DMS114 treated with DMSO at 0.1 percent for 48 hours (cell line): ENCODE results near the gene SYDE2.
"Not testable (repeated sequence)": the region's sequence is repeated elsewhere in the genome, so short reads cannot be mapped to it uniquely, and the experiment has no call there.

Source experiments
- DNase-seq: peaks from one replicate; lab custom pipeline; 2025; ENCODE audit not compliant: unreplicated experiment; lab: John Stamatoyannopoulos, UW

Gene SYDE2

GRCh38 chr1:85200463-85201339 lies at the start of gene SYDE2:
Gene SYDE2, minus strand, starts transcription at chr1:85201016. Its CDS starts 20 bp downstream, at chr1:85200996.
- no peak for DNase-seq

- DNase-seq: not testable (repeated sequence)
Observed at GRCh38 chr1:85249042-85249441, 48.2 kb upstream of the SYDE2 start.

GRCh38 chr1:85245891-85246290 lies 45.1 kb upstream of the SYDE2 start:
- DNase-seq: no peak

GRCh38 chr1:85245456-85245855 lies 44.6 kb upstream of the SYDE2 start:
- peak; percentile 82 for DNase-seq

- DNase-seq: no peak
Observed at GRCh38 chr1:85244271-85245061, 43.6 kb upstream of the SYDE2 start.

- no peak for DNase-seq
Observed at GRCh38 chr1:85243372-85243771, 42.6 kb upstream of the SYDE2 start.

GRCh38 chr1:85240643-85241042 lies 39.8 kb upstream of the SYDE2 start:
- DNase-seq: no peak

GRCh38 chr1:85240174-85240601 lies 39.4 kb upstream of the SYDE2 start:
- DNase-seq: no peak

GRCh38 chr1:85237613-85238012 lies 36.8 kb upstream of the SYDE2 start:
- DNase-seq: no peak

- DNase-seq: no peak
Observed at GRCh38 chr1:85230305-85230977, 29.6 kb upstream of the SYDE2 start.

GRCh38 chr1:85229574-85230097 lies 28.8 kb upstream of the SYDE2 start:
- DNase-seq: no peak

GRCh38 chr1:85228972-85229371 lies 28.2 kb upstream of the SYDE2 start:
- no peak for DNase-seq

- no peak for DNase-seq
Observed at GRCh38 chr1:85225624-85226380, 25.0 kb upstream of the SYDE2 start.

GRCh38 chr1:85224734-85225623 lies 24.2 kb upstream of the SYDE2 start:
- DNase-seq: no peak

- DNase-seq: no peak
Observed at GRCh38 chr1:85224295-85224694, 23.5 kb upstream of the SYDE2 start.

- DNase-seq: no peak
Observed at GRCh38 chr1:85223334-85223733, 22.5 kb upstream of the SYDE2 start.

GRCh38 chr1:85220756-85221201 lies 20.0 kb upstream of the SYDE2 start:
- DNase-seq: peak; percentile 86

- no peak for DNase-seq
Observed at GRCh38 chr1:85219853-85220610, 19.2 kb upstream of the SYDE2 start.

- DNase-seq: no peak
Observed at GRCh38 chr1:85216697-85217096, 15.9 kb upstream of the SYDE2 start.
